ENCODE results near the gene CTNNA2. TPM values are rescaled to one million over a fixed set of nuclear protein-coding genes. Genes with fewer than 3 reads are reported as not detected.

Gene CTNNA2
- total and polyA plus RNA-seq, 8 donors = 0.08 to 0.56 (median 0.17) TPM; not detected in 2

- intact Hi-C loops (cut with DNase I) = no loop called here
Measured at GRCh38 chr2:79975791-79976565, 463.1 kb downstream of the CTNNA2 start.

DNA sequence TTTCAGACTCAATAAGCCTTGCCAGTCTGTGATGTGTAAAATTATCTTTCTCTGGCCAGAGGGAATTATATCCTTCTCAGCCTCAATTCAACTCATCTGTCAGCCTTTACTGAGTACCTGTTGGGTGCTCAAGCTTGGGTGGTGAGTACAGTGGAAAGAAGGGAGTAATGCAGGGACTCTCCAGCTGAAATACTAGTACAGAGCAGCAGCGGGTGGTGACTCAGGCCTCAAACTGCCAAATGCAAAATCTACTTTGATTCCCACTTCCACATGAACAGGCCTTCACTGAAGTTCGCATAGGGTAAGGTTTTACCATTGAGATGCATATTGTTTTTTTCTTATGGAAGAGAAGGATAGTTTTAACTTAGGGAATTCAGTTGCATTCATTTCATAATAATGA lies 464.9 kb downstream of the CTNNA2 start:
- ATAC-seq = no peak
- intact Hi-C loops (cut with DNase I) = no loop called here
- Histone ChIP-seq H3K27ac (no peak overlapping the region), H3K4me3 (no peak overlapping the region), H3K27me3 (no peaks in the 10 kb centered on the region), H3K4me1 (no peaks in the 10 kb centered on the region), H3K9me3 (no peaks in the 10 kb centered on the region), H3K36me3 (no peaks in the 10 kb centered on the region)
- TF ChIP-seq CTCF (IDR thresholded peaks at IDR 0.05) = no peak
- DNase-seq = no peak

More at GRCh38 chr2:79975791-79976565, 463.1 kb downstream of the CTNNA2 start:
- no peak for TF ChIP-seq CTCF (IDR thresholded peaks at IDR 0.05)
- Histone ChIP-seq H3K27me3 (no peaks in the 10 kb centered on the region), H3K9me3 (no peaks in the 10 kb centered on the region), H3K4me1 (no peaks in the 10 kb centered on the region), H3K36me3 (no peaks in the 10 kb centered on the region), H3K27ac (no peak overlapping the region), H3K4me3 (no peak overlapping the region)
- DNase-seq = no peak
- no peak for ATAC-seq

DNA sequence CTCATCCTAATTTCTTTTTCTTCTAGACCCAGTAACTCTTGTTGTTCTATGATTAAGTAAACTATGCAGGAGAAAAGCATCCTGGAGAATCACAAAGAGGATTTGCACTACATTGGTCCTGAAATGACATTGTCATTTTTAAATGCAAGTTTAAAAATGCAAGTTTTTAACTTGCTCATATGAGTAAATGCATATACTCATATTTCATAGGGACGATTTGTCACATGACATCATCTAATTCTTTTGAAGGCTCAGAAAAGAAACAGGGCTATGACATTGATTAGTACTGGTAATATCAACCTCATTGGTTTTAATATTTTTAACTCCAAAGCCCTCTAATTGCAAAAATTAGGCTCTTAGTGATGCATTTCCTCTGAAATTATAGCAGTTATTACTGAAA lies 467.3 kb downstream of the CTNNA2 start:
- no peaks in the 10 kb centered on the region for H3K36me3 ChIP-seq
- TF ChIP-seq CTCF (IDR thresholded peaks at IDR 0.05) = no peak
- no peak for ATAC-seq
- no peaks in the 10 kb centered on the region for H3K9me3 ChIP-seq
- H3K4me1 ChIP-seq = no peaks in the 10 kb centered on the region
- intact Hi-C loops (cut with DNase I) = no loop called here
- no peaks in the 10 kb centered on the region for H3K27me3 ChIP-seq
- H3K27ac ChIP-seq = no peak overlapping the region
- no peak for DNase-seq
- no peak overlapping the region for H3K4me3 ChIP-seq

DNA sequence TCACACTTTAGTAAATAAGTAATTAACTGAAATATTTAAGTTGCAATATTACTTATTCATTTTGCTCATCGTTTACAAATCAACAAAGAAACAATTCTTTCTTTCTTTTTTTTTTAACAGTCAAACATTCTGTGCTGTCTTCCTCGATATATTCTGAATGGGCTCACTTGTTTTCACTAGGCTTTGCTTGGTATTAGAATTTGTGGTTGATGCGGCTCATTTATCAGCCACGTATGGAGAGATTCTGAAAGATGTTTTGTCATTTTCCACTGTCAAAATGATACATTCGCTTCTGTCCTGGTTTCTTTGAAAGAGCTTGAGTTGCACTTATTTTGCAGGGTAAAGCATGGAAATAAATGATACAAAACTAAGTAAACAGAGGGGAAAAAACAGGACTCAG lies 468.0 kb downstream of the CTNNA2 start:
- ATAC-seq = no peak
- Histone ChIP-seq H3K36me3 (no peaks in the 10 kb centered on the region), H3K27me3 (no peaks in the 10 kb centered on the region), H3K27ac (no peak overlapping the region), H3K9me3 (no peaks in the 10 kb centered on the region), H3K4me3 (no peak overlapping the region), H3K4me1 (no peaks in the 10 kb centered on the region)
- DNase-seq = no peak
- intact Hi-C loops (cut with DNase I) = no loop called here
- no peak for TF ChIP-seq CTCF (IDR thresholded peaks at IDR 0.05)

GRCh38 chr2:79981316-79981715 lies 468.5 kb downstream of the CTNNA2 start:
- intact Hi-C loops (cut with DNase I) = no loop called here
- Histone ChIP-seq H3K36me3 (no peaks in the 10 kb centered on the region), H3K9me3 (no peaks in the 10 kb centered on the region), H3K4me1 (no peaks in the 10 kb centered on the region), H3K4me3 (no peak overlapping the region), H3K27me3 (no peaks in the 10 kb centered on the region), H3K27ac (no peak overlapping the region)
- no peak for DNase-seq
- TF ChIP-seq CTCF (IDR thresholded peaks at IDR 0.05) = no peak
- no peak for ATAC-seq

All from left lung (tissue), 10 donors.